ENCODE results near the gene BACH2. TPM values are rescaled to one million over a fixed set of nuclear protein-coding genes. Genes with fewer than 3 reads are reported as not detected.
"Not testable (repeated sequence)": the region's sequence is repeated elsewhere in the genome, so short reads cannot be mapped to it uniquely, and the experiment has no call there.

The BACH2 gene
- total RNA-seq, 4 donors from 2014 or later = 3.6 to 13.4 (median 7.5) TPM

GRCh38 chr6:90136837-90137568 is 159.6 kb downstream of the BACH2 start:
- no peaks in the 10 kb centered on the region for H3K9me3 ChIP-seq
- ATAC-seq (no peak), DNase-seq (no peak)
- peaks cover 35 to 36% of the 10 kb centered on the region in 2 donors for H3K4me1 ChIP-seq
- H3K27ac ChIP-seq = peak overlapping the region; percentile 59 to 75 (median 74)
- H3K27me3 ChIP-seq = no peaks in the 10 kb centered on the region
- in situ Hi-C loops (cut with MboI; ENCODE audit: low sequenced_read_pairs in 4 of 4) = no loop called here
- intact Hi-C loops (cut with DNase I; ENCODE audit: low total_unique reads) = loop anchor here (5.0 kb wide), 1 partner anchor 40 kb away; no protein-coding TSS in a partner anchor
- H3K4me3 ChIP-seq = no peak overlapping the region
- H3K36me3 ChIP-seq = no peaks in the 10 kb centered on the region
- no peak for TF ChIP-seq CTCF (IDR thresholded peaks at IDR 0.05 in 4 of 5, conservative IDR thresholded peaks at IDR 0.05 in 1 of 5)
- TF ChIP-seq POLR2A (IDR thresholded peaks at IDR 0.05) = no peak

- no peak for ATAC-seq
- TF ChIP-seq CTCF (IDR thresholded peaks at IDR 0.05 in 4 of 5, conservative IDR thresholded peaks at IDR 0.05 in 1 of 5) (no peak), POLR2A (IDR thresholded peaks at IDR 0.05) (no peak)
- Histone ChIP-seq H3K27ac (peak overlapping the region; percentile 59 to 75 (median 74)), H3K4me3 (no peak overlapping the region), H3K27me3 (no peaks in the 10 kb centered on the region), H3K9me3 (no peaks in the 10 kb centered on the region), H3K36me3 (no peaks in the 10 kb centered on the region), H3K4me1 (peaks cover 41 to 44% of the 10 kb centered on the region in 2 donors)
- DNase-seq = no peak
- intact Hi-C loops (cut with DNase I; ENCODE audit: low total_unique reads) (loop anchor here (5.0 kb wide), 1 partner anchor 41 kb away; no protein-coding TSS in a partner anchor), in situ Hi-C loops (cut with MboI; ENCODE audit: low sequenced_read_pairs in 4 of 4) (no loop called here)
Measured at GRCh38 chr6:90136176-90136575, 160.5 kb downstream of the BACH2 start.

- peaks cover 44% of the 10 kb centered on the region in 2 donors for H3K4me1 ChIP-seq
- no peaks in the 10 kb centered on the region for H3K36me3 ChIP-seq
- in situ Hi-C loops (cut with MboI; ENCODE audit: low sequenced_read_pairs in 4 of 4) = no loop called here
- no peaks in the 10 kb centered on the region for H3K9me3 ChIP-seq
- peak overlapping the region; percentile 59 to 75 (median 74) for H3K27ac ChIP-seq
- TF ChIP-seq POLR2A (IDR thresholded peaks at IDR 0.05) (no peak), CTCF (IDR thresholded peaks at IDR 0.05 in 4 of 5, conservative IDR thresholded peaks at IDR 0.05 in 1 of 5) (no peak)
- H3K27me3 ChIP-seq = no peaks in the 10 kb centered on the region
- peak; percentile 22 to 72 for DNase-seq
- intact Hi-C loops (cut with DNase I; ENCODE audit: low total_unique reads) = loop anchor here (5.0 kb wide), 1 partner anchor 42 kb away; no protein-coding TSS in a partner anchor
- H3K4me3 ChIP-seq = no peak overlapping the region
- ATAC-seq = peak; percentile 60 to 68
Measured at GRCh38 chr6:90135667-90136066, 161.0 kb downstream of the BACH2 start.

GRCh38 chr6:90133664-90134063 is 163.0 kb downstream of the BACH2 start:
- H3K9me3 ChIP-seq; H3K36me3 ChIP-seq; DNase-seq; ATAC-seq; H3K27ac ChIP-seq; in situ Hi-C loops (cut with MboI; ENCODE audit: low sequenced_read_pairs in 4 of 4); intact Hi-C loops (cut with DNase I; ENCODE audit: low total_unique reads); H3K27me3 ChIP-seq; H3K4me3 ChIP-seq: not testable (repeated sequence)
- peaks cover 44% of the 10 kb centered on the region in 2 donors for H3K4me1 ChIP-seq

- H3K27ac ChIP-seq = peak overlapping the region; percentile 62 to 74 (median 70)
Measured at GRCh38 chr6:90131614-90132423, 164.8 kb downstream of the BACH2 start.

More at GRCh38 chr6:90131614-90132423, 164.8 kb downstream of the BACH2 start:
- Histone ChIP-seq H3K9me3 (no peaks in the 10 kb centered on the region), H3K27me3 (no peaks in the 10 kb centered on the region), H3K4me3 (no peak overlapping the region), H3K36me3 (no peaks in the 10 kb centered on the region), H3K4me1 (peaks cover 29 to 36% of the 10 kb centered on the region in 2 donors)
- TF ChIP-seq CTCF (IDR thresholded peaks at IDR 0.05 in 4 of 5, conservative IDR thresholded peaks at IDR 0.05 in 1 of 5) = no peak
- no peak for TF ChIP-seq POLR2A (IDR thresholded peaks at IDR 0.05)
- intact Hi-C loops (cut with DNase I; ENCODE audit: low total_unique reads) = no loop called here
- ATAC-seq = peak; percentile 85 to 88
- peak; percentile 46 to 67 for DNase-seq
- in situ Hi-C loops (cut with MboI; ENCODE audit: low sequenced_read_pairs in 4 of 4) = no loop called here
